HEK293 (cell line): ENCODE data around the gene KCNT1.

Experiments
- CTCF ChIP-seq: fragments of 450-650 bp; formaldehyde crosslinking; IDR thresholded peaks from 2 replicates; pipeline ENCODE4 v1.5.1; 2016; ENCODE audit warnings: missing biosample characterization, missing genetic modification characterization
- ELK4 ChIP-seq: IDR thresholded peaks from 2 replicates; pipeline ENCODE4 v1.6.1; 2011; ENCODE audit warnings: mild to moderate bottlenecking, low read depth, low read length, borderline replicate concordance
- GLIS1 ChIP-seq: fragments of 450-650 bp; formaldehyde crosslinking; IDR thresholded peaks from 2 replicates; pipeline ENCODE4 v1.5.1; 2016; ENCODE audit warnings: missing biosample characterization, missing genetic modification characterization
- KLF17 ChIP-seq: fragments of 450-650 bp; formaldehyde crosslinking; IDR thresholded peaks from 2 replicates; pipeline ENCODE4 v1.5.1; 2016; ENCODE audit warnings: missing biosample characterization, missing genetic modification characterization
- ZBTB1 ChIP-seq: fragments of 450-650 bp; formaldehyde crosslinking; IDR thresholded peaks from 2 replicates; pipeline ENCODE4 v1.5.1; 2016; ENCODE audit warnings: missing biosample characterization, missing genetic modification characterization
- ZNF114 ChIP-seq: fragments of 450-650 bp; formaldehyde crosslinking; IDR thresholded peaks from 2 replicates; pipeline ENCODE4 v1.5.0; 2017; ENCODE audit warnings: missing biosample characterization, missing genetic modification characterization
- ZNF214 ChIP-seq: fragments of 450-650 bp; formaldehyde crosslinking; IDR thresholded peaks from 2 replicates; pipeline ENCODE4 v1.5.1; 2017; ENCODE audit warnings: missing biosample characterization, mild to moderate bottlenecking, missing genetic modification characterization, borderline replicate concordance
- ZNF248 ChIP-seq: fragments of 450-650 bp; formaldehyde crosslinking; IDR thresholded peaks from 2 replicates; pipeline ENCODE4 v1.5.1; 2017; ENCODE audit warnings: missing biosample characterization, missing genetic modification characterization
- ZNF274 ChIP-seq, 2 experiments: fragments of 200-500 bp in 1 of 2; fragments of 450-650 bp in 1 of 2; sonication (Bioruptor generic) in 1 of 2; formaldehyde crosslinking in 1 of 2; IDR thresholded peaks; 2 replicates each; pipeline versions ENCODE4 v1.5.1 to v1.6.1; 2014 to 2016; ENCODE audit warnings: borderline replicate concordance in 1 of 2, inconsistent platforms in 1 of 2, low read length in 1 of 2, missing biosample characterization in 1 of 2, missing genetic modification characterization in 1 of 2
- ZNF280C ChIP-seq: fragments of 450-650 bp; formaldehyde crosslinking; IDR thresholded peaks from 2 replicates; pipeline ENCODE4 v1.5.1; 2016; ENCODE audit warnings: missing biosample characterization, missing genetic modification characterization
- ZNF335 ChIP-seq: fragments of 450-650 bp; formaldehyde crosslinking; conservative IDR thresholded peaks from 2 replicates; pipeline ENCODE4 v1.5.1; 2016; ENCODE audit warnings: missing biosample characterization, missing genetic modification characterization
- ZNF518A ChIP-seq: fragments of 450-650 bp; formaldehyde crosslinking; conservative IDR thresholded peaks from 2 replicates; pipeline ENCODE4 v1.5.1; 2016; ENCODE audit warnings: low read depth, missing biosample characterization, missing genetic modification characterization
- ZNF621 ChIP-seq: fragments of 450-650 bp; formaldehyde crosslinking; IDR thresholded peaks from 2 replicates; pipeline ENCODE4 v1.5.1; 2017; ENCODE audit warnings: missing biosample characterization, missing genetic modification characterization

GRCh38 chr9:135694414-135694813, 7.6 kb upstream of the KCNT1 start:
- TF ChIP-seq ZNF248, result no peak
- TF ChIP-seq CTCF (tag by site-specific recombination), result no peak
- no peak for TF ChIP-seq ELK4
- TF ChIP-seq ZBTB1 (tag by site-specific recombination), result no peak
- no peak for TF ChIP-seq GLIS1
- no peak for TF ChIP-seq ZNF280C (tag by site-specific recombination)
- no peak for TF ChIP-seq ZNF518A
- no peak for TF ChIP-seq ZNF274 (IDR thresholded peaks at IDR 0.05; ENCODE audit: low read length)
- TF ChIP-seq ZNF274 (tag by site-specific recombination; IDR thresholded peaks at IDR 0.05; ENCODE audit: borderline replicate concordance), result no peak
- TF ChIP-seq ZNF214 (tag by site-specific recombination), result no peak
- TF ChIP-seq ZNF114 (tag by site-specific recombination), result no peak
- TF ChIP-seq KLF17 (tag by site-specific recombination), result no peak
- no peak for TF ChIP-seq ZNF621 (tag by site-specific recombination)
- TF ChIP-seq ZNF335 (tag by site-specific recombination), result no peak
